T-helper 2 cell (primary cell): Measurements from ENCODE around the gene MT1G.
A peak's percentile ranks its signal among the peaks of the same experiment; 100 is the strongest.
"Not testable (repeated sequence)": the region's sequence is repeated elsewhere in the genome, so short reads cannot be mapped to it uniquely, and the experiment has no call there.

Source experiments
- DNase-seq, 5 experiments: peaks; one replicate each; pipeline versions ENCODE4 v3.0.0 to v3.0.0-alpha.2; 2012 to 2022
- total RNA-seq, 2 donors: gene quantifications; one replicate each; lab custom pipeline; 2026; lab: John Stamatoyannopoulos, UW

Gene MT1G
- 0 to 0.31 reads per million in 2 donors for total RNA-seq

- DNase-seq, result peak in 1 of 5 experiments; percentile 56
Observed at GRCh38 chr16:56667581-56668571, at the start of gene MT1G. TSS of gene MT1G (minus strand) at chr16:56668065. CDS start at chr16:56667993, 72 bp downstream.

GRCh38 chr16:56717532-56717931, 49.7 kb upstream of the MT1G start:
- not testable (repeated sequence) for DNase-seq

- no peak for DNase-seq
Observed at GRCh38 chr16:56716761-56717160, 48.9 kb upstream of the MT1G start.

- no peak for DNase-seq
Observed at GRCh38 chr16:56715126-56715525, 47.3 kb upstream of the MT1G start.

- DNase-seq, result no peak
Observed at GRCh38 chr16:56713794-56714193, 45.9 kb upstream of the MT1G start.

- DNase-seq, result no peak
Observed at GRCh38 chr16:56711862-56712261, 44.0 kb upstream of the MT1G start.

GRCh38 chr16:56710181-56710737, 42.4 kb upstream of the MT1G start:
- no peak for DNase-seq

- no peak for DNase-seq
Observed at GRCh38 chr16:56709443-56710040, 41.7 kb upstream of the MT1G start.

GRCh38 chr16:56708525-56709442, 40.9 kb upstream of the MT1G start:
- DNase-seq, result peak in 2 of 5 experiments; percentile 40 to 79

- no peak for DNase-seq
Observed at GRCh38 chr16:56702836-56703235, 35.0 kb upstream of the MT1G start.

GRCh38 chr16:56701534-56701933, 33.7 kb upstream of the MT1G start:
- no peak for DNase-seq

- DNase-seq, result no peak
Observed at GRCh38 chr16:56700631-56701030, 32.8 kb upstream of the MT1G start.

- DNase-seq, result no peak
Observed at GRCh38 chr16:56700195-56700594, 32.3 kb upstream of the MT1G start.

GRCh38 chr16:56697456-56698155, 29.7 kb upstream of the MT1G start:
- DNase-seq, result no peak

GRCh38 chr16:56695246-56695645, 27.4 kb upstream of the MT1G start:
- no peak for DNase-seq

- DNase-seq, result no peak
Observed at GRCh38 chr16:56691885-56692284, 24.0 kb upstream of the MT1G start.

- DNase-seq, result no peak
Observed at GRCh38 chr16:56690420-56691122, 22.7 kb upstream of the MT1G start.

- DNase-seq, result no peak
Observed at GRCh38 chr16:56689171-56689570, 21.3 kb upstream of the MT1G start.

GRCh38 chr16:56688762-56689161, 20.9 kb upstream of the MT1G start:
- DNase-seq, result no peak

GRCh38 chr16:56686758-56687157, 18.9 kb upstream of the MT1G start:
- DNase-seq, result no peak
